RWPE2 (cell line): Measurements from ENCODE around the gene GARNL3.

ENCODE experiments used
- ATAC-seq: fragments of 200-7000 bp; cut with Tn5 transposase; 3 replicates; pipeline ENCODE4 v1.9.1; 2021; ENCODE audit warnings: low read depth
- DNase-seq: peaks from one replicate; pipeline ENCODE4 v3.0.0-alpha.2; 2020; ENCODE audit warnings: low spot score
- H3K27ac ChIP-seq: fragments of 450-650 bp; 2 replicates; pipeline ENCODE4 v1.5.1; 2017; ENCODE audit warnings: mild to moderate bottlenecking; ENCODE audit not compliant: poor library complexity, severe bottlenecking
- H3K27me3 ChIP-seq: fragments of 250-450 bp; sonication (Bioruptor Pico); 2 replicates; pipeline ENCODE4 v1.5.1; 2021; ENCODE audit warnings: mild to moderate bottlenecking, moderate library complexity; ENCODE audit not compliant: insufficient read depth, poor library complexity, severe bottlenecking
- H3K36me3 ChIP-seq: fragments of 250-450 bp; sonication (Bioruptor Pico); 2 replicates; pipeline ENCODE4 v1.5.1; 2020; ENCODE audit warnings: low read depth, mild to moderate bottlenecking, moderate library complexity
- H3K4me1 ChIP-seq: fragments of 250-450 bp; sonication (Bioruptor Pico); 2 replicates; pipeline ENCODE4 v1.5.1; 2021; ENCODE audit warnings: mild to moderate bottlenecking, moderate library complexity; ENCODE audit not compliant: insufficient read depth, poor library complexity, severe bottlenecking
- H3K4me3 ChIP-seq: fragments of 250-450 bp; sonication (Bioruptor Pico); 2 replicates; pipeline ENCODE4 v1.5.1; 2021; ENCODE audit warnings: mild to moderate bottlenecking, moderate library complexity; ENCODE audit not compliant: severe bottlenecking
- H3K9me3 ChIP-seq: fragments of 250-450 bp; sonication (Bioruptor Pico); 2 replicates; pipeline ENCODE4 v1.5.1; 2021; ENCODE audit warnings: mild to moderate bottlenecking, moderate library complexity; ENCODE audit not compliant: severe bottlenecking
- TF ChIP-seq, protein P1 (sequence below): fragments of 450-650 bp; IDR thresholded peaks from one replicate; pipeline ENCODE4 v1.5.1; 2017; ENCODE audit warnings: mild to moderate bottlenecking, moderate library complexity; ENCODE audit not compliant: poor library complexity, severe bottlenecking

Gene GARNL3

DNA sequence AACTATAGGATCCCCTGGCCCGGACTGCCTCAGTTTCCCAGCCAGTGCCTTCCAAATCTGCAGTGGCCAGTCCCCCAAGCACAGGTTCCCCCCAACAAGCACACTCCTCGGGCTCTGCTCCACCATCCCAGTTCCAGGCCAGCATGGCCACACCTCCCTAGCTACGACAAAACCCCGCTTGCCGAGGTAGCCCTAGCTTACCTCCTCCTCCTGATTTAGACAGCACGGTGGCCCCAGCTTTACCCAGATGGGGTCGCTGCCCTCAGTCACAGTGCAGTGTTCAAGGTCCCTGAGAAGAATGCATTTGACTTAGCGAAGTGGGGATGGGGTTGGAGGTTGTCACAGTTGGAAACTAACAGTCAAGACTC lies 40.8 kb upstream of the GARNL3 start:
- TF ChIP-seq, protein P1, sequence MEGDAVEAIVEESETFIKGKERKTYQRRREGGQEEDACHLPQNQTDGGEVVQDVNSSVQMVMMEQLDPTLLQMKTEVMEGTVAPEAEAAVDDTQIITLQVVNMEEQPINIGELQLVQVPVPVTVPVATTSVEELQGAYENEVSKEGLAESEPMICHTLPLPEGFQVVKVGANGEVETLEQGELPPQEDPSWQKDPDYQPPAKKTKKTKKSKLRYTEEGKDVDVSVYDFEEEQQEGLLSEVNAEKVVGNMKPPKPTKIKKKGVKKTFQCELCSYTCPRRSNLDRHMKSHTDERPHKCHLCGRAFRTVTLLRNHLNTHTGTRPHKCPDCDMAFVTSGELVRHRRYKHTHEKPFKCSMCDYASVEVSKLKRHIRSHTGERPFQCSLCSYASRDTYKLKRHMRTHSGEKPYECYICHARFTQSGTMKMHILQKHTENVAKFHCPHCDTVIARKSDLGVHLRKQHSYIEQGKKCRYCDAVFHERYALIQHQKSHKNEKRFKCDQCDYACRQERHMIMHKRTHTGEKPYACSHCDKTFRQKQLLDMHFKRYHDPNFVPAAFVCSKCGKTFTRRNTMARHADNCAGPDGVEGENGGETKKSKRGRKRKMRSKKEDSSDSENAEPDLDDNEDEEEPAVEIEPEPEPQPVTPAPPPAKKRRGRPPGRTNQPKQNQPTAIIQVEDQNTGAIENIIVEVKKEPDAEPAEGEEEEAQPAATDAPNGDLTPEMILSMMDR, result peak; percentile 31
- Histone ChIP-seq H3K36me3 (no peaks in the 10 kb centered on the region), H3K9me3 (no peaks in the 10 kb centered on the region), H3K27ac (no peak overlapping the region), H3K27me3 (no peaks in the 10 kb centered on the region), H3K4me3 (peak overlapping the region; percentile 39), H3K4me1 (no peaks in the 10 kb centered on the region)
- ATAC-seq, result no peak
- DNase-seq, result no peak

DNA sequence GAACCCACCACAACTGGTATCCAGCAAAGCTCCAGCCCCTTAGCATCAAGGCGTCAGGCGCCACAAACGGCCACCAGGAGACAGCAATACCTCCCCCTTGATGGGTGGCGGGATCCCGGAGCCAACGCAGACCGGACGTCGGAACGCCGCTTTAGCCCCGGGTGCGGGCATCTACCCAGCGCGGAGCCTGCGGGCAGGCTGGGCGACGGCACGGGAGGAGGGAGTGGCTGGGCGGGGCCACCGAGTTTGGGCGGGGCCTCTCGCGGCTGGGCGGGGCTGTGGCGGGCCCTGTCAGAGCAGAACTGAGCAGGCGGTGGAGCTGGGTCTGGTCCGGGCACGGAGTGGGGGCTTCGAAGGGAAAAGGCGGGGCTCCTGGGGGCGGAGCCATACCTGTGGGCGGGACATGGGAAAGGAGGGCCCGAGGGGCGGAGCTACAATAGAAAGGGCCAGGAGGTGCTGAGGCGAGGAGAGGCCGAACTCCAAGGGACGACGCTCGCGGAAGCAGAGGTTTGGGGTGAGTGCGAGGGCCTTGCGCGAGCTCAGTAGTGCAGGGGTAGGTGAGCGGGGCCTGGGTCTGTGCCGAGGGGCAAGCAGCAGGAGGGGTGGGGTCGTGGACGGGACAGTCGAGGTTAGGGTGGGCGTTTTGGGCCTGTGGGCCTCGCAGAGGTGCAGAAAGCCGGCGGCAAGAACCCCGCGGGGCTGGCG lies 40.2 kb upstream of the GARNL3 start:
- H3K36me3 ChIP-seq, result no peaks in the 10 kb centered on the region
- H3K4me3 ChIP-seq, result peak overlapping the region; percentile 39
- DNase-seq (peak; percentile 94), ATAC-seq (peak; percentile 85)
- TF ChIP-seq, protein P1, result no peak
- H3K27ac ChIP-seq, result no peak overlapping the region
- H3K27me3 ChIP-seq, result no peaks in the 10 kb centered on the region
- no peaks in the 10 kb centered on the region for H3K9me3 ChIP-seq
- H3K4me1 ChIP-seq, result no peaks in the 10 kb centered on the region

GRCh38 chr9:127224883-127225739 lies 39.5 kb upstream of the GARNL3 start:
- H3K27me3 ChIP-seq, result no peaks in the 10 kb centered on the region
- ATAC-seq (peak; percentile 59), DNase-seq (peak; percentile 96)
- H3K4me1 ChIP-seq, result no peaks in the 10 kb centered on the region
- peak overlapping the region; percentile 89 for H3K4me3 ChIP-seq
- no peaks in the 10 kb centered on the region for H3K36me3 ChIP-seq
- TF ChIP-seq, protein P1, result no peak
- no peaks in the 10 kb centered on the region for H3K9me3 ChIP-seq
- H3K27ac ChIP-seq, result no peak overlapping the region

GRCh38 chr9:127225801-127226625 lies 38.6 kb upstream of the GARNL3 start:
- Histone ChIP-seq H3K36me3 (no peaks in the 10 kb centered on the region), H3K4me1 (no peaks in the 10 kb centered on the region), H3K27ac (no peak overlapping the region), H3K27me3 (no peaks in the 10 kb centered on the region), H3K9me3 (no peaks in the 10 kb centered on the region), H3K4me3 (peak overlapping the region; percentile 89)
- ATAC-seq (no peak), DNase-seq (no peak)
- TF ChIP-seq, protein P1, result no peak
